MG63 (cell line): ENCODE measurements around the gene PARM1. TPM values are rescaled to one million over a fixed set of nuclear protein-coding genes. Genes with fewer than 3 reads are reported as not detected.

Experiments used
- DNase-seq: peaks from one replicate; pipeline ENCODE4 v3.0.0-alpha.2; 2020
- H3K27me3 ChIP-seq: fragments of 250-450 bp; sonication (Bioruptor Pico); 2 replicates; pipeline ENCODE4 v1.5.1; 2020; ENCODE audit warnings: mild to moderate bottlenecking, moderate library complexity
- H3K36me3 ChIP-seq: fragments of 250-450 bp; sonication (Bioruptor Pico); 2 replicates; pipeline ENCODE4 v1.5.1; 2020; ENCODE audit warnings: mild to moderate bottlenecking, moderate library complexity
- H3K4me3 ChIP-seq: fragments of 250-450 bp; sonication (Bioruptor Pico); 2 replicates; pipeline ENCODE4 v1.5.1; 2020; ENCODE audit warnings: mild to moderate bottlenecking, moderate library complexity
- H3K9me3 ChIP-seq: fragments of 250-450 bp; sonication (Bioruptor Pico); 2 replicates; pipeline ENCODE4 v1.5.1; 2020; ENCODE audit warnings: mild to moderate bottlenecking, moderate library complexity
- total RNA-seq: library from RNA; depleted of rRNA; stranded (reverse); fragments of >200 nt; shearing (Covaris generic); gene quantifications from 2 replicates; pipeline ENCODE4 v1.2.3, GENCODE V29; 2014; ENCODE audit warnings: low replicate concordance; rRNA removed

The PARM1 gene
- total RNA-seq, 1 experiment from 2014 or later: not detected

DNA sequence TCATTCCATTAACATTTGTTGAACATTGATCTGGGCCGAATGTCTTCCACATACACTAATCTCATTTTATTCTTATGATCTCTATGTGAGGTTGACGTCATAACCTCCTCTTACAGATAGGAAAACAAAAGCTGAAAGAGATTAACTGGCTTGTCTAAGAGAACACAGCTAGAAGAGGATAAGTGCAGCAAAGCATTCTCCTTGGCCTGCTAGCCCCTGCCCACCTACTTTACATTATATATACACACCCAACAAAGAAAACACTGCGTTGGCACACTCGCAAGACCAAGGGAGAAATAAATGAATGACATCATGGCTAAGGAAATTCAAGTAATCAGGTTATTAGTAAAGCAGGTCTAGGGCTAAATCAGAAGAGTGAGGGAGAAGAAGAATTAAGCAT is 138.4 kb downstream of the PARM1 start:
- DNase-seq: no peak
- Histone ChIP-seq H3K4me3 (no peak overlapping the region), H3K27me3 (no peaks in the 10 kb centered on the region), H3K9me3 (no peaks in the 10 kb centered on the region), H3K36me3 (no peaks in the 10 kb centered on the region)

DNA sequence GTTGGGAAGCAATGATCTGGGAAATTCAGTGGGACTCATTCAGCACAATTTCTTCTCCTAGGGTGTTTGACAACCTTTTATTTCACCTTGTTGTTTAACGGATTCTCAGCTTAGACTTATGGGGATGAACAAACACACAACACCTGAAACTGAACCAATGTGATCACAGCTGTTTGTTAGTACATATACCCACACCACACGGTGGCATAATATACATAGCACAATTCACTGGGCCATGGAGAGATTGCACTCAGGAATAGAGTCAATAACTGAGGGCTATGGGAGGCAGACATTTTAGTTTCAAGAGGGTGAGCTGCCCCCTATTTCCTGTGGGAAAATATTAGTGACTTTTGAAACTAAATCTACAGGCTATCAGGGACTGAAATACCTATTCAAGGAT is 148.0 kb downstream of the PARM1 start:
- no peak for DNase-seq
- Histone ChIP-seq H3K4me3 (no peak overlapping the region), H3K36me3 (no peaks in the 10 kb centered on the region)

DNA sequence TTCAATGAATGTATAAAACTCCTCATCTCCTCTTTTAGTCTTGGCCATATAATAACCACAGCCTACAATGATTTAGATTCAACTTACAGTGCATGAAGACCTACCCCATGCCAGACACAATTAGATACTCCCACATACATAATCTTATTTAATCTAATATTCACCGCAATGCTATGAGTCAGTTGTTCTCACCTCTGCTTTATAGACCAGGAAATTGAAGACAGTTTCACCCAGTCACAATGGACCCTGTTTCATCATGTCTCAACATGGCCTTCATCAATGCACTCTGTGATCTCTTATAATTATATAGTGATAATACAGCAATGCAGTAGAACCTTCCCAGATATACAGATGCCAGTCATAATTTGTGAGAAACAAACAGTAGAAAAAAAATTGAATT is 148.6 kb downstream of the PARM1 start:
- Histone ChIP-seq H3K27me3 (no peaks in the 10 kb centered on the region), H3K36me3 (no peaks in the 10 kb centered on the region), H3K9me3 (no peaks in the 10 kb centered on the region), H3K4me3 (no peak overlapping the region)
- DNase-seq: no peak

More for the DNA sequence above, 148.0 kb downstream of the PARM1 start:
- Histone ChIP-seq H3K27me3 (no peaks in the 10 kb centered on the region), H3K9me3 (no peaks in the 10 kb centered on the region)

DNA sequence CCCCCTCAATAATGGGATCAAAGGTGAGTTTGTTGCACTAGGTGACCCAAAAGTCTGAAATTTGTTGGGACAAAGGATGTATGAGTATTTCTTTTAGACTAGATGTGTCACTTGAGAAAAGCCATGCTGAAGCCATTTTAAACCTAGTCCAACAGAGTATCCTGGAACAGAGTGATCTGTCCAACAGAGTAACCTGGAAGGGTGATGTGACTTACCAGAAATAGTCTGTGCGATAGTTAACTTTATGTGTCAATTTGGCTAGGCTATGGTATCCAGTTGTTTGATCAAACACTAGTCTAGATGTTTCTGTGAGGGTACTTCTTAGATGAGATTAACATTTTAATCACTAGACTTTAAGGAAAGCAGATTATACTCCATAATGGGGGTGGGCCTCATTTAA is 154.5 kb downstream of the PARM1 start:
- no peak for DNase-seq
- Histone ChIP-seq H3K36me3 (no peaks in the 10 kb centered on the region), H3K9me3 (no peaks in the 10 kb centered on the region), H3K27me3 (no peaks in the 10 kb centered on the region), H3K4me3 (no peak overlapping the region)

DNA sequence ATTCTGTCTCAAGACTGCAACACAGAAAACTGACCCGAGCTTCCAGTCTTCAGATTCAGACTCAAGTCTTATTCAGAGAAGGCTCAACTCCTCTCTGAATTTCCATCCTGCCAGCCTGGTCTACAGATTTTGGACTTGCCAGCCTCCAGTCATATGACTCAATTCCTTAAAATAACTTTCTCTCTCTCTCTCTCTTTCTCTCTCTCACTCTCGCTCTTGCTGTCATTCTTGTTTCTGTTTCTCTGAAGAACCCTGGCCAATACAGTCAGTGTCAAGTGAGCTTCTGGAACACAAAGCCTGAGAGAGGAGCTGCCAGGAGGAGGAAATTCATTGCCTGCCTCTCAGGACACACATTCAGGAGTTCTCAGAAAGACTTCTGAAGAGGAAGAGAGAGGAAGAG is 154.9 kb downstream of the PARM1 start:
- H3K4me3 ChIP-seq: no peak overlapping the region
- H3K27me3 ChIP-seq: no peaks in the 10 kb centered on the region
- H3K36me3 ChIP-seq: no peaks in the 10 kb centered on the region
- no peak for DNase-seq
- H3K9me3 ChIP-seq: no peaks in the 10 kb centered on the region

DNA sequence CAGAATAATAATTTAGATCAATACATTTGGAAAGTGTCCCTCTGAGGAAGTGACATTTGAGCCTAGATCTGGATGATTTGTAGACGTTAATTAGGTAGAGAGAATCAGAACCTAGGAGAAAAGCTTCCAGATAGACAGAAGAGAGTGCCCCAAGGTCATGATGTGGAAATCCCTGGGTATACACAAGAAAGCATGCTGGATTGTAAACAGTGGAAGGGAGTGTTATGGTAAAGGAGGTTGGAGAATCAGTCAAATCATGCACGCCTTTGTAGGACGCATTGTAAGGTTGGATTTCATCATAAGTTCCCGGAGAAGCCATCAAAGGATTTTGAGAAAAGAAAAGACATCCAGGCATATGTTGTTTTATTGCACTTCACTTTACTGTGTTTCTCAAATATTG is 156.3 kb downstream of the PARM1 start:
- Histone ChIP-seq H3K4me3 (no peak overlapping the region), H3K27me3 (no peaks in the 10 kb centered on the region), H3K36me3 (no peaks in the 10 kb centered on the region), H3K9me3 (no peaks in the 10 kb centered on the region)
- DNase-seq: no peak

DNA sequence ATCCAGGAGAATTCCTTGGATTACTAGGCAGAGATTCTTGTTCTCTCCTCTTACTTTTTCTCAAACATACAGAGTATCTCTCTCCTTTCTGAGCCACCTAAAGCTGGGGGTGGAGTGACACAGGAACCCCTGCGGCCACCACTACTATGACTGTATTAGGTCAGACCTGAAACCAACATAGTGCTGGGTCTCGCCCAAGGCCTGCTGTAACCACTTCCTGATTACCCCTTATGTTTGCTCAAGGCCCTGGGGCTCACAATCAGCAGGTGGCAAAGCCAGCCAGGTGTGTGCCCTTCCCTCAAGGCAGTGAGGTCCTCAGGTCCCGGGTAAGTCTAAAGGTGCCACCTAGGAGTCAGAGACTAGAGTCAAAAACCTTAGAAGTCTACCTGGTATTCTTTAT is 166.4 kb downstream of the PARM1 start:
- no peaks in the 10 kb centered on the region for H3K36me3 ChIP-seq
- H3K4me3 ChIP-seq: no peak overlapping the region
- H3K27me3 ChIP-seq: no peaks in the 10 kb centered on the region
- H3K9me3 ChIP-seq: no peaks in the 10 kb centered on the region
- no peak for DNase-seq

Other genes with a start within 250 kb of the PARM1 start
- not detected in 2 replicates for gene BTC, start 138.6 kb upstream of the PARM1 start, total RNA-seq